Spleen (tissue), 11 donors: ENCODE measurements around the gene PRDM16. TPM values are rescaled to one million over a fixed set of nuclear protein-coding genes. Genes with fewer than 3 reads are reported as not detected.

Experiments
- DNase-seq: peaks from one replicate; pipeline ENCODE4 v3.0.0-alpha.2; 2020
- H3K27ac ChIP-seq, 8 donors: fragments of 200-600 bp; sonication (generic) in 7 of 8; 1 replicate in 4 of 8; 2 replicates in 4 of 8; pipeline versions ENCODE4 v1.5.0 to v1.8.0; 2016 to 2021; ENCODE audit warnings: inconsistent platforms in 4 of 8, mild to moderate bottlenecking in 4 of 8, moderate library complexity in 1 of 8
- H3K27me3 ChIP-seq, 7 donors: fragments of 200-600 bp; sonication (generic) in 6 of 7; replicated peaks in 1 of 7; 1 replicate in 4 of 7; 2 replicates in 3 of 7; pipeline versions ENCODE4 v1.5.0 to v1.8.0; 2016 to 2021; ENCODE audit warnings: inconsistent platforms in 3 of 7, mild to moderate bottlenecking in 1 of 7
- H3K36me3 ChIP-seq, 6 donors: fragments of 200-600 bp; sonication (generic) in 5 of 6; 1 replicate in 4 of 6; 2 replicates in 2 of 6; pipeline versions ENCODE4 v1.5.0 to v1.8.0; 2016 to 2021; ENCODE audit warnings: inconsistent platforms in 2 of 6
- H3K4me1 ChIP-seq, 6 donors: fragments of 200-600 bp; sonication (generic) in 5 of 6; 1 replicate in 3 of 6; 2 replicates in 3 of 6; pipeline versions ENCODE4 v1.5.0 to v1.8.0; 2016 to 2021; ENCODE audit warnings: inconsistent platforms in 3 of 6
- H3K4me3 ChIP-seq, 8 donors: fragments of 200-600 bp; sonication (generic) in 7 of 8; 1 replicate in 4 of 8; 2 replicates in 4 of 8; pipeline versions ENCODE4 v1.5.0 to v1.8.0; 2016 to 2021; ENCODE audit warnings: inconsistent platforms in 4 of 8, mild to moderate bottlenecking in 4 of 8, moderate library complexity in 2 of 8
- H3K9me3 ChIP-seq, 8 donors: fragments of 200-600 bp; sonication (generic) in 7 of 8; 1 replicate in 4 of 8; 2 replicates in 4 of 8; pipeline versions ENCODE4 v1.5.0 to v1.8.0; 2016 to 2021; ENCODE audit warnings: inconsistent platforms in 4 of 8
- CTCF ChIP-seq, 11 experiments: fragments of 200-600 bp in 7 of 11; fragments of 450-650 bp in 4 of 11; sonication (generic) in 4 of 11; IDR thresholded peaks in 8 of 11; conservative IDR thresholded peaks in 3 of 11; 1 replicate in 7 of 11; 2 replicates in 4 of 11; pipeline versions ENCODE4 v1.4.0 to v1.8.0; 2016 to 2021; ENCODE audit warnings: antibody characterized with exemption in 11 of 11, inconsistent platforms in 4 of 11, mild to moderate bottlenecking in 1 of 11
- POLR2A ChIP-seq, 3 donors: fragments of 450-650 bp; IDR thresholded peaks; one replicate each; pipeline ENCODE4 v1.5.1; 2017; ENCODE audit warnings: antibody characterized with exemption in 3 of 3, mild to moderate bottlenecking in 1 of 3
- POLR2AphosphoS5 ChIP-seq, 3 donors: sonication (generic); formaldehyde crosslinking; IDR thresholded peaks; one replicate each; pipeline ENCODE4 v1.5.1; 2017; ENCODE audit warnings: antibody characterized with exemption in 3 of 3
- WGBS, 5 donors: extraction: QIAGEN DNeasy Blood & Tissue Kit in 3 of 5; methylation state at CpG; one replicate each; pipeline versions ENCODE4 v1.1.5 to v1.1.7; 2013 to 2018; 5-methylcytosine and 5-hydroxymethylcytosine counted together
- intact Hi-C: fragments of 100-400 bp; cut with DNase I; formaldehyde crosslinking; loops from one replicate; pipeline ENCODE4 v1.15.0; 2023; ENCODE audit warnings: low total_unique reads
- polyA plus RNA-seq, 3 donors: library from polyadenylated mRNA; stranded (reverse); fragments of 200-250 nt; gene quantifications; one replicate each; pipeline ENCODE4 v1.2.1, GENCODE V29; 2013
- total RNA-seq, 7 donors: library from RNA; depleted of rRNA in 3 of 7; stranded (reverse); fragments of >200 nt in 3 of 7; fragmentation: NEBNext Ultra II Directional in 4 of 7; extraction: Animal tissue kit (Norgen Biotek cat#: 25700) in 4 of 7; gene quantifications; one replicate each; pipeline versions ENCODE4 v1.1.0 to v1.2.1, GENCODE V29; 2016 to 2021
- donor health status: healthy with polysubstance abuse.
- donor health status: DM: no; HTN: no; CAD: no; lungs with moderate emphysema.
- donor health status: DM: no; HTN: no; CAD: no.
- donor health status: Bipolar disorder and iron deficiency.
- donor health status: healthy.
- donor health status: DM: no; HTN: no; CAD: no.
- donor health status: DM: yes; HTN: yes; CAD: no.

The PRDM16 gene
- total and polyA plus RNA-seq, 10 donors: 0.43 to 3.2 (median 1.4) TPM

- no peaks in the 10 kb centered on the region for H3K36me3 ChIP-seq
- H3K27ac ChIP-seq: no peak overlapping the region
- H3K4me1 ChIP-seq: peaks cover 0 to 2% (median 0%) of the 10 kb centered on the region in 6 donors
- WGBS, 5 donors: 89 to 95% (median 93%) methylated on average over 14 to 16 of the region's 16 CpGs
- intact Hi-C loops: no loop called here
- H3K27me3 ChIP-seq: peaks cover 0 to 86% (median 4%) of the 10 kb centered on the region in 7 donors
- no peak for DNase-seq
- H3K4me3 ChIP-seq: no peak overlapping the region
- H3K9me3 ChIP-seq: no peaks in the 10 kb centered on the region
- TF ChIP-seq CTCF (IDR thresholded peaks at IDR 0.05 in 8 of 11, conservative IDR thresholded peaks at IDR 0.05 in 3 of 11): no peak
- no peak for TF ChIP-seq POLR2A (IDR thresholded peaks at IDR 0.05)
- TF ChIP-seq POLR2AphosphoS5 (IDR thresholded peaks at IDR 0.05): no peak
These were observed 294.8 kb downstream of the PRDM16 start for GRCh38 chr1:3363756-3364155.

GRCh38 chr1:3364551-3364950 lies 295.5 kb downstream of the PRDM16 start:
- no peak overlapping the region for H3K4me3 ChIP-seq
- intact Hi-C loops: no loop called here
- 28 to 61% (median 55%) methylated on average over 2 to 18 of the region's 18 CpGs for WGBS, 5 donors
- no peaks in the 10 kb centered on the region for H3K9me3 ChIP-seq
- DNase-seq: no peak
- peaks cover 0 to 85% (median 4%) of the 10 kb centered on the region in 7 donors for H3K27me3 ChIP-seq
- TF ChIP-seq POLR2AphosphoS5 (IDR thresholded peaks at IDR 0.05): no peak
- TF ChIP-seq CTCF (IDR thresholded peaks at IDR 0.05 in 8 of 11, conservative IDR thresholded peaks at IDR 0.05 in 3 of 11): no peak
- no peak for TF ChIP-seq POLR2A (IDR thresholded peaks at IDR 0.05)
- no peaks in the 10 kb centered on the region for H3K36me3 ChIP-seq
- H3K27ac ChIP-seq: no peak overlapping the region
- H3K4me1 ChIP-seq: peaks cover 0 to 2% (median 0%) of the 10 kb centered on the region in 6 donors

GRCh38 chr1:3364983-3365382 lies 296.0 kb downstream of the PRDM16 start:
- H3K27me3 ChIP-seq: peaks cover 0 to 83% (median 4%) of the 10 kb centered on the region in 7 donors
- no peaks in the 10 kb centered on the region for H3K9me3 ChIP-seq
- intact Hi-C loops: no loop called here
- no peak overlapping the region for H3K4me3 ChIP-seq
- no peak for DNase-seq
- peaks cover 0 to 2% (median 0%) of the 10 kb centered on the region in 6 donors for H3K4me1 ChIP-seq
- no peaks in the 10 kb centered on the region for H3K36me3 ChIP-seq
- TF ChIP-seq POLR2A (IDR thresholded peaks at IDR 0.05) (no peak), POLR2AphosphoS5 (IDR thresholded peaks at IDR 0.05) (no peak), CTCF (IDR thresholded peaks at IDR 0.05 in 8 of 11, conservative IDR thresholded peaks at IDR 0.05 in 3 of 11) (no peak)
- 60 to 68% (median 66%) methylated on average over 6 to 11 of the region's 11 CpGs for WGBS, 5 donors
- H3K27ac ChIP-seq: no peak overlapping the region

GRCh38 chr1:3365523-3366125 lies 296.6 kb downstream of the PRDM16 start:
- no peaks in the 10 kb centered on the region for H3K9me3 ChIP-seq
- 38 to 46% (median 46%) methylated on average over 22 of the region's 22 CpGs for WGBS, 5 donors
- peaks cover 0 to 2% (median 0%) of the 10 kb centered on the region in 6 donors for H3K4me1 ChIP-seq
- H3K27me3 ChIP-seq: peaks cover 0 to 76% (median 4%) of the 10 kb centered on the region in 7 donors
- H3K36me3 ChIP-seq: no peaks in the 10 kb centered on the region
- no peak overlapping the region for H3K27ac ChIP-seq
- no peak for DNase-seq
- no peak overlapping the region for H3K4me3 ChIP-seq
- TF ChIP-seq CTCF (IDR thresholded peaks at IDR 0.05 in 8 of 11, conservative IDR thresholded peaks at IDR 0.05 in 3 of 11): no peak
- TF ChIP-seq POLR2A (IDR thresholded peaks at IDR 0.05): no peak
- TF ChIP-seq POLR2AphosphoS5 (IDR thresholded peaks at IDR 0.05): no peak
- intact Hi-C loops: no loop called here
